HG02885 (cell line): Measurements from ENCODE around the gene PPP3CA.

Experiments
- ATAC-seq: cut with Tn5 transposase; IDR thresholded peaks from one replicate; pipeline ENCODE4 v1.9.1; 2021; ENCODE audit warnings: mild to moderate bottlenecking; ENCODE audit not compliant: unreplicated experiment, poor library complexity

PPP3CA gene

GRCh38 chr4:100985576-100985975 lies 361.8 kb downstream of the PPP3CA start:
- no peak for ATAC-seq

- no peak for ATAC-seq
Measured at GRCh38 chr4:100984901-100985300, 362.4 kb downstream of the PPP3CA start.

GRCh38 chr4:100983426-100983825 lies 363.9 kb downstream of the PPP3CA start:
- no peak for ATAC-seq

- ATAC-seq = no peak
Measured at GRCh38 chr4:100982345-100982744, 365.0 kb downstream of the PPP3CA start.

- no peak for ATAC-seq
Measured at GRCh38 chr4:100981447-100982204, 365.7 kb downstream of the PPP3CA start.

- no peak for ATAC-seq
Measured at GRCh38 chr4:100979736-100980135, 367.6 kb downstream of the PPP3CA start.

- ATAC-seq = no peak
Measured at GRCh38 chr4:100977746-100978397, 369.5 kb downstream of the PPP3CA start.

- ATAC-seq = no peak
Measured at GRCh38 chr4:100977274-100977673, 370.1 kb downstream of the PPP3CA start.
